HG03103 (cell line): ENCODE data around the gene SLIT1.

ENCODE experiments used
- ATAC-seq: cut with Tn5 transposase; IDR thresholded peaks from one replicate; pipeline ENCODE4 v1.9.1; 2021; ENCODE audit warnings: low read depth; ENCODE audit not compliant: unreplicated experiment

The SLIT1 gene

DNA sequence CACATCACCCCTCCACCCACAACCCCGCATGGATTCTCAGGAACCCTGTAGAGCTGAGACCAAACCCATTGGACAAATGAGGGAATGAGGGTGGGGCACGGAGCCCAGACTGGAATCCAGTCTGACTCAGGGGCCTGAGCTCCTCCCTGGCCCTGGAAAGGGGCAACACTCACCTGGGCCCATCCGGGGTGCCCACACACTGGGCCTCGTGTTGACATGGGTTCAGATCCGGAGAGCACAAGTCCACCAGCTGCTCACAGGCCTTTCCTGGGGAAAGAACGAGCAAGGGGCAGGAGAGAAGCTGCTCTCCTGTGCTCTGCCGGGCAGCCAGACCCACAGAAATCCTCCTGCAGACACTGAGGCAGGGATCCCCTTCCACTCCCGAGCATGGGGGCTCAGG is 172.2 kb downstream of the SLIT1 start:
- no peak for ATAC-seq

DNA sequence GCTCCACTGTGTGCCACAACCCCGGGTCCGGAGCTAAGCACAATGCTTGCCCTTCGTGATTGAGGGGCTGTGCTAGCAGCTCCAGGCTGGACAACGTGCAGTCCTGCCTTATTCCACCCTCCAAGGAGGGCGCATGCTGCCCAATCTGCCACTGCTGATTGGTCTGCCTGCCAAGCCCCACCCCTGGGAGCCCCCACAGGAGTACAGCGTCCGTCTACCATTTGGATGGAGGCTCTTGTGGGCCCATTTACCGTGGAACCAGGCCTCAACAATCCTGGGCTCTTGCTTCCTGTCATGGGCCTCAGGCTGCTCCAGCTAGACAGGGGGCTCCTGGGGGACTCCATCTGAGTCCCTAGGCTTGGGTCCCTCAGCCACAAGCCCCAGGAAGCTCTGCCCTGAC is 173.3 kb downstream of the SLIT1 start:
- ATAC-seq = no peak

- no peak for ATAC-seq
These were observed 174.4 kb downstream of the SLIT1 start for GRCh38 chr10:97011397-97011796.

DNA sequence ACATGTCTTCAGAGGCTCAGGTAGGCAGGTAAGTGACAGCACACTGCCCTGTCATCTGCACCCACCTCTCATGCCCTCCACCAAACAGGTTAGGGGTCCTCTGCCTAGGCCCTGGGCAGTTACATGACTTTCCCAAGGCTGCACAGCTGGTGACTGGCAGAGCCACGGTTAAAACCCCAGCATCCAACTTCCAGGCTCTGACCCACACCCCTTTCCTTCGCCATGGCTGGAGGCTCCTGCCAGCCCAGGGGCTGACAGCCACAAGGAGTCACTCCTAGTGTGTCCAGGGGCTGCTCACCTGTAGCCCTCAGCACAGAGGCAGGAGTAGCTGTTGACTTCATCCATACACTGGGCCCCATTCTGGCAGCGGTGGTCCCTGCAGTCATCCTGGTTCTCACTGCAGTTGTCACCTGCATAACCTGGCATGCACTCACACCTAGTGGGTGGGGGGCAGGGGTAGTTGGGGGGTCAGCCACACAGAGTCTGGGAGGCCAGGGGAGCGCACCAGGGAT is 175.0 kb downstream of the SLIT1 start:
- ATAC-seq = no peak

- no peak for ATAC-seq
These were observed 178.3 kb downstream of the SLIT1 start for GRCh38 chr10:97007417-97007816.

DNA sequence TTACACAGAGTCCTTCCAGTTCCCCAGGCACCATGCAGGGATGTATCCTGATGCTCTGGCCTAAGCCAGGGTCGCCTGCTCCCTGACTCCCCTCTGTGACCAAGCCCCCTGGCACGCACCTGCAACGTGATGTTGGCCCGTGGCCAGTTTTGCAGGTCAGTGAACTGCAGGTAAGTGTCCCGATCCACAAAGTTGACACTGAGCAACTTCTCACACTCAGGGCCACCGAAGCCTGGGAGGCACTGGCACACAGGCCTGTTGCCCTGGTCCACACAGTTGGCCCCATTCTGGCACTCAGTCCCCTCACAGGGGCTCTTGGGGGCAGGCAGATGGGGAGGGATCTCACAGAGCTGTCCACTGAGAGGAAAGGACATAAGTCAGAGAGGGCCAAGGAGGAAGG is 179.4 kb downstream of the SLIT1 start:
- ATAC-seq = no peak

- ATAC-seq = no peak
These were observed 180.4 kb downstream of the SLIT1 start for GRCh38 chr10:97005349-97005748.

DNA sequence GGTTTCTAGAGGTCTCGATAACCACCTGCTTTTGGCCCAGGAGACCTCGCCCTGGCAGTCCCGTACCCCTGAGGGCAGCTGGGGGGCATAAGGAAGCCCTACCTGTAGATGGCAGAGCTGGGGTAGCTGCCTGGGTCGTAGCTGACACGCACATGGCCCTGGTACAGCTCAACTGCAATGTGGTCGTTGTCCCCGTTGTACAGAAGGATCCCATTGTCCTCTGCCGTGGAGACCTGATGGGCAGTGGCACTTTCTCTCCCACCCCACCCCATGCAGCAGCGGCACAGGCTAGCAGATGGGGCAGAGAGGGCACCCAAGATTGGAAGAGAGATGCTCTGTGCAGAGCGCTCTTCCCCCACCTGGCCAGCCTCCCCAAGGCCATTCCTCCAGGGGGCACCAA is 181.2 kb downstream of the SLIT1 start:
- no peak for ATAC-seq

- no peak for ATAC-seq
These were observed 182.0 kb downstream of the SLIT1 start for GRCh38 chr10:97003804-97004201.

DNA sequence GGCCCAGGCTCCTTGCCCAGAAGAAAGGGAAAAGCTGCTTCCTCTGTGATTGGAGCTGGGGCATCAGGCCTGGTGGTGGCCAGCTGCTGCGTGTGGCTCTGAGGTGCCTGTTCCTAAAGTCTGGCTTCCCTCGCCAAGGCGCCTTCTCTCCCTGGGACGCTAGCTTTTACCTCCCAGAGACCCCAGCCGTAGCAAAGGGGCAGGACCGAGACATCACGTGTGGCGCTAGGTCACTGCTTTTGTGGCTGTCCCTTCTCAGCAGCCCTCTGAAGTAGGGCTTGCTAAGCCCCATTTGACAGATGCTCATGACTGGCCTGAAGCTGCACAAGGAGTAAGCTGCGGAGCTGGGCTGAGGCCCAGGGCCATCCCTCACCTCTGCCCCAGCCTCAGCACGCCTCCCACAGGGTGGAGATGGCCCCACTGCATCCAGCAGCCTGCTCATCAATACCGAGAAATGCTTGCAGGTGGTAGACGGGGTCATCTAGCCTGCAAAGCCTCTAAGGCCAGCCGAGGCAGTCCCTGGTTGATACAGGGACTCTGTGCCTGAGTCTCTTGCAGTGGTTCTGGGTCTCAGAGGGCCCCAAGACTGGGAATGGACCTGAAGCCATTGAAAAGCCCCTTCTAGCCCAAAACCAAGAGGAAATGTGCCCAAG is 182.5 kb downstream of the SLIT1 start:
- ATAC-seq = no peak

DNA sequence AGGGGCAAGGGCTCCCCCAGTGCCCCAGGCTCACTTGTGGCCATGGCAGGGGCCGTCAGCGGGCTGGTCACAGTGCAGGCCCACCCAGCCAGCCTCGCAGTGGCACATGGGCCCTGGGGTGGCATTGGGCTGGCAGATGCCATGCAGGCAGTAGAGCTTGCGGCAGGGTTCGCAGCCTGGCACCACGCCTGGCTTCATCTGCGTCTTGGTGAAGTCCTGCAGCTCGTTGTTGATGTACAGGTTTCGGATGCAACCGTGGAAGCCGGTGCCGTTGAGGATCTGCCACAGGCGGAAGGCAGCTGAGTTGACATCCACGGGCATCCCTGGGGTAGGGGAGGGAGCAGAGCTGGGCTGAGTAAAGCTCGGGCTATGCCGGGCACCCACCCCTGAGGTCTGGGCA is 183.1 kb downstream of the SLIT1 start:
- ATAC-seq = no peak

DNA sequence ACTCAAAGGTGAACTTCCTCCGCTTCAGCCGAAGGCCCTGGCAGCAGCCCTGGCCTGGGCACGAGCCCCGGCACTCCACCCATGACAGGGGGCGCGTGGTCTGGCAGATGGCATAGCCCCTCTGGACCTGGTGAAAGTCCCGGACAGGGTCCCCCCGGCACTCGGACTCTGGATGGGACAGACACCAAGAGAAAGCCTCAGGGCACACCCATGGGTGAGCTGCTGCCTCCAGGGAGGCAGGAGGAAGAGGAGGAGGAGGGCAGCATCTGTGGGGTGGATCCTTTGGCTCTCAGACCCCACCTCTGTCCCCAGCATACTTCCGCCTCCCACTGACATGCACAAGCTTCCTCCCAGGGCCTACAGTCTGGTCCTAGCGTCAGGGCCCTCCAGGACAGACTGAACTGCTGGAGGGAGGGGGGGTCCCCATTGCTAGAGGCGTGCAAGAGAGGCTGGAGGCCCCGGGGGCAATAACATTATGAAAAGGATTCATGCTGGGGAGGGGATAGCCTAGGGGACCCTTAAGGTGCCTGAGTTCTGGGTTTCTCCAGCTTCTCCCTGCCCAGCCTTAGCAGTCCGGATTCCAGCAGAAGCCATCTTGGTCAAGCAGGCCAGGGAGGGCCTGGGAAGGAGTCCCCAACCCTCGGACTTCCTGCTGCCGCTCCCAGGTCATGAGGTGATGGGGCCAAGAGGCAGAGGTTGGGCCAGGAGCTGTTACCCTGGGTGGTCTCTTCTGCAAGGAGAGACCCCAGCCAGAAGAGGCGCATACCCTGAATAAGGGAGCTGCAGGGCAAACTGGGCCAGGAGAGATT is 184.4 kb downstream of the SLIT1 start:
- no peak for ATAC-seq

DNA sequence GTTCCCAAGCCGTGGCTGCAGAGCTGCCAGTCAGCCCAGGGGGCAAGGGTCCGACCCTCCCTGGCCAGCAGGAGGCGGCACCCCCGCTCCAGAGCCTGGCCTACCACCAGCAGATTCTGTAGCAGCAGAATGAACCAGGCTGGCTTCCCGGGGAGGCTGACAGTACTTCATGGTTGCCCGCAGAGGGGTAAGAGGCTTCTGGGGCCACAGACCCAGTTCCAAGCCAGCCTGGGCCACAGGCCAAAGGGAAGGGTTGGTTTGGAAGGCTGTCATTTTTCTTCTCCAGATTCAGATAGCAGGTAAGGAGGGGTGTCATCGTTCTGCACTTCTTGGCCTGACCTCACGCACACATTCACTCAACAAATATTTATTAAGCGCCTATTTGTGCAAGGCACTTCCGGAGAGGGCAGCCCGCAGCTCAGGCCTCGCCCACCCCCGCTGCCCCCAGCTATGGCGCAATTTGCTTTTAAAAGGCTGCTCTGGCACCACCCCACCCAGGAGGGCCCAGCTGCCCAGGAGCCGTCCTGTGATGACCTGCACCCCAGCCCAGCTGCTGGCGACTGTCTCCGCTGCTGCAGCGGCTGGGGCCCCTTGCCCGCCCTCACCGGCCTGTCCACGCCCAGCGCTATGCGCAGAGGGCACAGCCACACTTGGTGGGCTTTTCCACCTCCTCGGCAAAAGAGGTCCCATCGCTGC is 185.1 kb downstream of the SLIT1 start:
- no peak for ATAC-seq

- no peak for ATAC-seq
These were observed 185.8 kb downstream of the SLIT1 start for GRCh38 chr10:96999987-97000386.

- ATAC-seq = no peak
These were observed 186.4 kb downstream of the SLIT1 start for GRCh38 chr10:96999337-96999736.

DNA sequence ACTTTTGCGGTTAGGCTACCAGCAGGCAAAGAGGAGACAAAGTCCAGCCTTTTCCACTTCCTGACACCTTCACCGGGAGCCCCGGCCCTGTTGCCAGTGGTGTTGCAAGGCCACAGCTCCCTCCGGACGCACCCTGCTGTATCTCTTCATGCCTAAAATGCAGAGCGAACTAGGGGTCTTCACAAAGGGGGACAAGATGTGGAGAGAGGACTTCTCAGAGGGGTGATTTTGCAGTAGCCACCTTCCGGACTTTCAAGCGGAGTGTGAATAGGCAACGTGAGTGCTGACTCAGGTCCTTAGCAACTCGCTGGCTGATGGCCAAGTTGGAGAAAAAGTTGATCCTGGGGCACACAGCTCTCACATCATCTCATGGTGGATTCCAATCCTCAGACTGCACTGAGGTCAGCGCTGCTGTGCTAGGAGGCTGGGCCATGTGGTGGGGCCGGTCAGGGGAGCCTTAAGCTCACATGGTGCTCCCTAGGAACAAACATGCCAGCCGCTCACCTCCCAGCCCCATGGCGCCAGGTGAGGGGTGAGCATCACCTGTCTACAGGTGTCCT is 187.3 kb downstream of the SLIT1 start:
- ATAC-seq = no peak

DNA sequence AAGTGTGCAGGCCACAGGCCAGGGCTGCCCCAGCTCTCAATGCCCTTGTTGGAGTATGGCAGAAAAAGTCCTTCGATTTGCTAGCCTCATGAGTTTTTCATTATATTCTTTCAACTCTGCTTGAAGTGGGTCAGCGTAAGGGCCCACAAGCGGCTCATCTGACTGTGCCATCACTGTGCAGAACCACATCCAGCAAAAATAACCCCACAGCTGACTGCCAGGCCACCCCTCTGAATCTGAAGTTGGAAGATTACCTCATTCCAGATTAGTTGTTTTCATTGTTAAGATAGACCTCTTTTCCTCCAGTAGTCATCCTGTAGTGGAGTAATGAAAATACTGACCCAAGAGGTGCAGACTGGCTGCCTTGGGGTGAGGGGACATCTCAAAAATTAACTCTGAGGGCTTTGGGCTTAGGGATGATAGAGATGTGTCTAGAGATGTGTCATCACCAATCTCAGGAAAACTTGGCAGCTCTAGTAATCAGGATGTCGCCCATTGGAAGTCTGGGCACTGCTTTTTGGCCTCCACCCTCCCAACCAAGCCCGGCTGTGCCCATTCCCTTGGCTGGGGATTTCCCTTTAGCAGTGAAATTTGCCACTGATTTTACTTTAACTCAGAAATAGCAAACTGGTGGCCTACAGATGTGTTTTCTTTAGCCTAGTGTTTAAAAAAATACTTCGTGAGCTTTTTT is 189.3 kb downstream of the SLIT1 start:
- ATAC-seq = no peak

- ATAC-seq = no peak
These were observed 189.9 kb downstream of the SLIT1 start for GRCh38 chr10:96995851-96996250.

GRCh38 chr10:96992721-96993120 is 193.0 kb downstream of the SLIT1 start:
- no peak for ATAC-seq

DNA sequence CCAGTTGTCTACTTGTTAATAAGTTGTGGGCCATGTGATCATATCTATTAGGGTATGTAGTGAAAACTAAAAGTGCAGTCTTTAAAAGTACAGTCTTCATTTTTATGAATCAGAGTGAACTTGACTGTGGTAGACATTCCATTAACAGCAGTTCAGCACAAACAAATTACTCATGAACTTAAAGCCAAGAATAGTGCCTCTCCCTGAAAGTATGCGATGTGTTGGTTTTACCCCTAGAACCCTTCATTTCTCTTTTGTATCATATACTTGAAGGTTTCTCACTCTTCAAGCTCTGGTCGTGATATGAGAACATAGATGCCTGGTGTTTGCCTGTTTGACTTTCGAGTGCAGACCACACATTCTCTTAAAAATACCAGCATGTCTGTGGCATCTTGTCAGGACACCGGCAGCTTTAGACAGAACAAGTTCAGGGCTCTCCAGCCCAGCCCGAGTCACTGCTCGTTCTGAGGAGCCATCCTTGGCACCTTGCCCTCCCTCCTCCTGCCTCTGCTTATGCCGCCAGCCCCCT is 194.4 kb downstream of the SLIT1 start:
- no peak for ATAC-seq
